Heart right ventricle (tissue), 16 donors: Measurements from ENCODE around the gene WASL. TPM values are rescaled to one million over a fixed set of nuclear protein-coding genes. Genes with fewer than 3 reads are reported as not detected.

Experiments used
- ATAC-seq, 8 donors: fragments of 200-7000 bp; cut with Tn5 transposase; one replicate each; pipeline ENCODE4 v1.9.1; 2020; ENCODE audit warnings: mild to moderate bottlenecking in 8 of 8, moderate library complexity in 8 of 8, moderate number of reproducible peaks in 1 of 8
- DNase-seq, 2 donors: peaks; one replicate each; pipeline ENCODE4 v3.0.0-alpha.2; 2020
- H3K27ac ChIP-seq, 10 donors: fragments of 200-600 bp; sonication (generic) in 2 of 10; one replicate each; pipeline versions ENCODE4 v1.5.0 to v1.8.0; 2020 to 2022; ENCODE audit warnings: mild to moderate bottlenecking in 3 of 10
- H3K27me3 ChIP-seq, 7 donors: fragments of 200-600 bp; one replicate each; pipeline ENCODE4 v1.8.0; 2021 to 2022; ENCODE audit warnings: mild to moderate bottlenecking in 2 of 7
- H3K36me3 ChIP-seq, 9 donors: fragments of 200-600 bp; sonication (generic) in 1 of 9; one replicate each; pipeline versions ENCODE4 v1.5.0 to v1.8.0; 2020 to 2022; ENCODE audit warnings: mild to moderate bottlenecking in 2 of 9
- H3K4me1 ChIP-seq, 9 donors: fragments of 200-600 bp; sonication (generic) in 1 of 9; one replicate each; pipeline versions ENCODE4 v1.5.0 to v1.8.0; 2020 to 2022; ENCODE audit warnings: mild to moderate bottlenecking in 4 of 9
- H3K4me3 ChIP-seq, 10 donors: fragments of 200-600 bp; sonication (generic) in 2 of 10; one replicate each; pipeline versions ENCODE4 v1.5.0 to v1.8.0; 2020 to 2022; ENCODE audit warnings: mild to moderate bottlenecking in 7 of 10, moderate library complexity in 2 of 10
- H3K9me3 ChIP-seq, 11 donors: fragments of 200-600 bp in 10 of 11; sonication (generic) in 2 of 11; one replicate each; pipeline versions ENCODE4 v1.5.0 to v1.8.0; 2013 to 2022; ENCODE audit warnings: mild to moderate bottlenecking in 2 of 11, control low read depth in 1 of 11, moderate library complexity in 1 of 11
- CTCF ChIP-seq, 9 donors: fragments of 200-600 bp; sonication (generic) in 2 of 9; IDR thresholded peaks; one replicate each; pipeline versions ENCODE4 v1.5.0 to v1.8.0; 2021 to 2022; ENCODE audit warnings: antibody characterized with exemption in 9 of 9, mild to moderate bottlenecking in 5 of 9, moderate library complexity in 1 of 9
- WGBS, 2 donors: extraction: QIAGEN DNeasy Blood & Tissue Kit; methylation state at CpG; one replicate each; pipeline ENCODE4 v1.1.7; 2013; ENCODE audit warnings: inconsistent platforms in 1 of 2; 5-methylcytosine and 5-hydroxymethylcytosine counted together
- intact Hi-C, 10 donors: fragments of 100-400 bp; cut with DNase I; formaldehyde crosslinking; loops; one replicate each; pipeline versions ENCODE4 v1.11.1 to v1.14.2; 2022
- polyA plus RNA-seq, 2 donors: library from polyadenylated mRNA; stranded (reverse); fragments of 200-250 nt; gene quantifications; one replicate each; pipeline ENCODE4 v1.2.3, GENCODE V29; 2013
- total RNA-seq, 10 donors: library from RNA; stranded (reverse); fragmentation: NEBNext Ultra II Directional in 3 of 10; extraction: Animal tissue kit (Norgen Biotek cat#: 25700) in 3 of 10; gene quantifications; one replicate each; pipeline versions ENCODE4 v1.2.1 to v1.2.4, GENCODE V29; 2021 to 2023
- donor health status: Arrhythmogenic right ventricular cardiomyopathy.
- donor health status: ischemic (EF 13 %, LVEDD 7.1; RV severe dilation, severe dysfunction).
- donor health status: healthy with polysubstance abuse.
- donor health status: DM: no; HTN: yes; CAD: no.
- donor health status: DM: no; HTN: no; CAD: no.
- donor health status: ischemic (EF 25% LVEDD 6.9; RV normal size, moderate dysfunction).
- donor health status: ischemic (EF 25% LVEDD 5.7; RV mildly dilated, moderate dysfunction).
- donor health status: healthy.
- donor health status: DM: yes; HTN: yes; CAD: no.
- donor health status: Ischemic cardiomyopathy.
- donor health status: ischemic (EF 35%, LVEDD 5.7; RV mildly dilated, moderate dysfunction).
- donor health status: nonischemic (EF 11% LVEDD 7.7; RV severe dilation, severe dysfunction).
- donor health status: DM: yes; HTN: yes; CAD: no.
- donor health status: PGD.
- donor health status: ischemic (EF 29% LVEDD 5.4; RV normal size, mild dysfunction).
- donor health status: nonischemic (EF 23%, LVEDD 6.1; RV moderate dilation, normal function).

The WASL gene
- total and polyA plus RNA-seq, 12 donors: 10.7 to 30.0 (median 24.8) TPM

- peak; percentile 56 to 93 (median 85) for ATAC-seq
- intact Hi-C loops: loop anchor here in 1 of 10 donors (10.0 kb wide), 1 partner anchor 861 kb away; no protein-coding TSS in a partner anchor
Observed at GRCh38 chr7:123655614-123656013, 93.2 kb downstream of the WASL start, which contains the start of gene LMOD2. Gene LMOD2 (plus strand): TSS chr7:123655866. CDS start chr7:123655964, 98 bp downstream.

GRCh38 chr7:123653162-123653561, 95.6 kb downstream of the WASL start:
- intact Hi-C loops: loop anchor here in 1 of 10 donors (10.0 kb wide), 1 partner anchor 858 kb away; no protein-coding TSS in a partner anchor
- WGBS, 2 donors: 73 to 74% methylated on average over 6 of the region's 6 CpGs
- ATAC-seq (no peak), DNase-seq (no peak)
- Histone ChIP-seq H3K9me3 (no peaks in the 10 kb centered on the region), H3K36me3 (peaks cover 0 to under 1% (median 0%) of the 10 kb centered on the region in 9 donors), H3K27me3 (no peaks in the 10 kb centered on the region), H3K27ac (peak overlapping the region in 5 of 10 donors; percentile 12 to 95 (median 92)), H3K4me1 (peaks cover 0 to 41% (median 9%) of the 10 kb centered on the region in 9 donors), H3K4me3 (no peak overlapping the region)
- no peak for TF ChIP-seq CTCF (IDR thresholded peaks at IDR 0.05)

More at GRCh38 chr7:123655614-123656013, 93.2 kb downstream of the WASL start, which contains the start of gene LMOD2:
- 44 to 60% methylated on average over 6 of the region's 6 CpGs for WGBS, 2 donors
- peaks cover 0 to 30% (median 0%) of the 10 kb centered on the region in 9 donors for H3K4me1 ChIP-seq
- H3K27ac ChIP-seq: peak within 1 kb of the TSS; percentile 59 to 96 (median 90)
- TF ChIP-seq CTCF (IDR thresholded peaks at IDR 0.05): no peak
- H3K27me3 ChIP-seq: no peaks in the 10 kb centered on the region
- peak; percentile 45 to 82 for DNase-seq
- H3K9me3 ChIP-seq: no peaks in the 10 kb centered on the region
- H3K4me3 ChIP-seq: peak within 1 kb of the TSS; percentile 34 to 72 (median 58)
- H3K36me3 ChIP-seq: peaks cover 0 to 15% (median 0%) of the 10 kb centered on the region in 9 donors

GRCh38 chr7:123652406-123652805, 96.4 kb downstream of the WASL start:
- intact Hi-C loops: loop anchor here in 1 of 10 donors (10.0 kb wide), 1 partner anchor 858 kb away; no protein-coding TSS in a partner anchor
- Histone ChIP-seq H3K4me3 (no peak overlapping the region), H3K27me3 (no peaks in the 10 kb centered on the region), H3K9me3 (no peaks in the 10 kb centered on the region), H3K27ac (peak overlapping the region in 4 of 10 donors; percentile 43 to 95 (median 93)), H3K4me1 (peaks cover 0 to 45% (median 13%) of the 10 kb centered on the region in 9 donors), H3K36me3 (no peaks in the 10 kb centered on the region)
- DNase-seq (no peak), ATAC-seq (no peak)
- WGBS, 2 donors: 93 to 98% methylated on average over 1 of the region's 1 CpG
- no peak for TF ChIP-seq CTCF (IDR thresholded peaks at IDR 0.05)

GRCh38 chr7:123650595-123650994, 98.2 kb downstream of the WASL start:
- peak in 2 of 8 donors; percentile 43 to 48 for ATAC-seq
- no peak overlapping the region for H3K4me3 ChIP-seq
- no peaks in the 10 kb centered on the region for H3K27me3 ChIP-seq
- peak overlapping the region in 6 of 10 donors; percentile 13 to 69 (median 55) for H3K27ac ChIP-seq
- TF ChIP-seq CTCF (IDR thresholded peaks at IDR 0.05): no peak
- DNase-seq: no peak
- 47 to 54% methylated on average over 2 of the region's 2 CpGs for WGBS, 2 donors
- H3K4me1 ChIP-seq: peaks cover 0 to 63% (median 24%) of the 10 kb centered on the region in 9 donors
- H3K9me3 ChIP-seq: no peaks in the 10 kb centered on the region
- H3K36me3 ChIP-seq: no peaks in the 10 kb centered on the region
- intact Hi-C loops: loop anchor here in 1 of 10 donors (10.0 kb wide), 1 partner anchor 856 kb away; no protein-coding TSS in a partner anchor
